Karpas-422 (cell line): ENCODE measurements around the gene GGA3. TPM values are rescaled to one million over a fixed set of nuclear protein-coding genes. Genes with fewer than 3 reads are reported as not detected.

Experiments used
- DNase-seq: peaks from one replicate; pipeline ENCODE4 v3.0.0-alpha.2; 2015
- H2AFZ ChIP-seq: fragments of 200-600 bp; sonication (generic); 2 replicates; pipeline ENCODE4 v1.6.1; 2014; ENCODE audit warnings: antibody characterized with exemption, low read length, mixed read lengths
- H3K27ac ChIP-seq: fragments of 200-600 bp; sonication (generic); 2 replicates; pipeline ENCODE4 v1.5.1; 2014; ENCODE audit warnings: mild to moderate bottlenecking, low read length, moderate library complexity
- H3K27me3 ChIP-seq: fragments of 200-600 bp; sonication (generic); 2 replicates; pipeline ENCODE4 v1.6.1; 2014; ENCODE audit warnings: low read length, mixed read lengths
- H3K36me3 ChIP-seq: fragments of 200-600 bp; sonication (generic); 2 replicates; pipeline ENCODE4 v1.6.1; 2014; ENCODE audit warnings: low read length, mixed read lengths; ENCODE audit not compliant: insufficient read depth
- H3K4me1 ChIP-seq: fragments of 200-600 bp; sonication (generic); 2 replicates; pipeline ENCODE4 v1.6.1; 2014; ENCODE audit warnings: mild to moderate bottlenecking, low read length, mixed read lengths
- H3K4me2 ChIP-seq: fragments of 200-600 bp; sonication (generic); 2 replicates; pipeline ENCODE4 v1.6.1; 2014; ENCODE audit warnings: low read length, low read depth, mild to moderate bottlenecking; ENCODE audit not compliant: poor library complexity, severe bottlenecking
- H3K4me3 ChIP-seq: fragments of 200-600 bp; sonication (generic); 2 replicates; pipeline ENCODE4 v1.5.1; 2014; ENCODE audit warnings: mild to moderate bottlenecking, antibody characterized with exemption, low read length, mixed read lengths
- H3K79me2 ChIP-seq: fragments of 200-600 bp; sonication (generic); 2 replicates; pipeline ENCODE4 v1.6.1; 2014; ENCODE audit warnings: mild to moderate bottlenecking, low read length, mixed read lengths
- H3K9ac ChIP-seq: fragments of 200-600 bp; sonication (generic); 2 replicates; pipeline ENCODE4 v1.6.0; 2014; ENCODE audit warnings: low read length
- H3K9me2 ChIP-seq: fragments of 200-600 bp; sonication (generic), shearing (Covaris generic); replicated peaks from 2 replicates; pipeline ENCODE4 v1.6.0; 2014; ENCODE audit warnings: mild to moderate bottlenecking, low read length, moderate library complexity; ENCODE audit not compliant: insufficient read depth
- H3K9me3 ChIP-seq: fragments of 300-700, 200-600 bp; sonication (generic); 2 replicates; pipeline ENCODE4 v1.6.1; 2014; ENCODE audit warnings: low read length, mixed read lengths
- H4K20me1 ChIP-seq: fragments of 200-600 bp; sonication (generic); 2 replicates; pipeline ENCODE4 v1.6.1; 2014; ENCODE audit warnings: mild to moderate bottlenecking, antibody characterized with exemption, low read length, low read depth; ENCODE audit not compliant: insufficient read depth
- total RNA-seq: library from RNA; depleted of rRNA; stranded (reverse); fragments of >200 nt; shearing (Covaris generic); gene quantifications from 2 replicates; pipeline ENCODE4 v1.2.3, GENCODE V29; 2014; ENCODE audit warnings: low replicate concordance

The GGA3 gene
- total RNA-seq, 1 experiment from 2014 or later, result 23.4 TPM

- H3K27me3 ChIP-seq, result no peaks in the 10 kb centered on the region
- no peak overlapping the region for H2AFZ ChIP-seq
- peaks cover 12% of the 10 kb centered on the region for H3K4me1 ChIP-seq
- no peaks in the 10 kb centered on the region for H3K9me3 ChIP-seq
- no peak overlapping the region for H3K4me3 ChIP-seq
- DNase-seq, result no peak
- no peaks in the 10 kb centered on the region for H4K20me1 ChIP-seq
- no peak overlapping the region for H3K27ac ChIP-seq
- H3K9me2 ChIP-seq, result no peaks in the 10 kb centered on the region
- no peak overlapping the region for H3K9ac ChIP-seq
- peaks cover 2% of the 10 kb centered on the region for H3K79me2 ChIP-seq
- peaks cover 26% of the 10 kb centered on the region for H3K36me3 ChIP-seq
- no peak overlapping the region for H3K4me2 ChIP-seq
Observed at GRCh38 chr17:75277664-75278071, 16.3 kb upstream of the GGA3 start.

GRCh38 chr17:75273977-75274708 is 12.7 kb upstream of the GGA3 start:
- H3K4me3 ChIP-seq, result no peak overlapping the region
- peaks cover 20% of the 10 kb centered on the region for H3K79me2 ChIP-seq
- H3K4me2 ChIP-seq, result no peak overlapping the region
- H2AFZ ChIP-seq, result no peak overlapping the region
- H3K4me1 ChIP-seq, result peaks cover 29% of the 10 kb centered on the region
- no peak overlapping the region for H3K9ac ChIP-seq
- no peaks in the 10 kb centered on the region for H3K27me3 ChIP-seq
- no peaks in the 10 kb centered on the region for H4K20me1 ChIP-seq
- no peaks in the 10 kb centered on the region for H3K9me3 ChIP-seq
- peaks cover 20% of the 10 kb centered on the region for H3K36me3 ChIP-seq
- H3K9me2 ChIP-seq, result no peaks in the 10 kb centered on the region
- no peak overlapping the region for H3K27ac ChIP-seq
- DNase-seq, result peak; percentile 37

- Histone ChIP-seq H3K9me3 (no peaks in the 10 kb centered on the region), H3K9ac (peak overlapping the region; percentile 94), H3K36me3 (peaks cover 20% of the 10 kb centered on the region), H3K27me3 (no peaks in the 10 kb centered on the region), H3K79me2 (peaks cover 20% of the 10 kb centered on the region), H4K20me1 (no peaks in the 10 kb centered on the region), H2AFZ (no peak overlapping the region), H3K4me3 (peak overlapping the region; percentile 97), H3K4me2 (peak overlapping the region; percentile 94), H3K4me1 (peaks cover 33% of the 10 kb centered on the region), H3K9me2 (no peaks in the 10 kb centered on the region), H3K27ac (peak overlapping the region; percentile 70; the same call in 1 of the 2 replicates)
- no peak for DNase-seq
Observed at GRCh38 chr17:75272848-75273184, 11.4 kb upstream of the GGA3 start.

GRCh38 chr17:75271955-75272847 is 10.8 kb upstream of the GGA3 start:
- Histone ChIP-seq H3K4me1 (peaks cover 33% of the 10 kb centered on the region), H3K79me2 (peaks cover 20% of the 10 kb centered on the region), H3K9me2 (no peaks in the 10 kb centered on the region), H3K4me2 (peak overlapping the region; percentile 94), H3K9ac (peak overlapping the region; percentile 94), H3K27ac (peak overlapping the region; percentile 70), H3K36me3 (peaks cover 16% of the 10 kb centered on the region), H3K9me3 (no peaks in the 10 kb centered on the region), H3K27me3 (no peaks in the 10 kb centered on the region), H4K20me1 (no peaks in the 10 kb centered on the region), H2AFZ (peak overlapping the region; percentile 59; the same call in 1 of the 2 replicates), H3K4me3 (peak overlapping the region; percentile 97)
- DNase-seq, result peak; percentile 84

- peak overlapping the region; percentile 59; the same call in 1 of the 2 replicates for H2AFZ ChIP-seq
Observed at GRCh38 chr17:75271233-75271954, 10.0 kb upstream of the GGA3 start.

GRCh38 chr17:75270966-75271232 is 9.5 kb upstream of the GGA3 start, which contains the start of gene MIF4GD:
Gene MIF4GD, minus strand, starts transcription at chr17:75271231. Its CDS starts 1,036 bp downstream, at chr17:75270195.
- H3K36me3 ChIP-seq, result peaks cover 14% of the 10 kb centered on the region
- H3K4me1 ChIP-seq, result peaks cover 33% of the 10 kb centered on the region
- DNase-seq, result no peak
- H3K4me3 ChIP-seq, result peak within 1 kb of the TSS; percentile 98
- peak within 1 kb of the TSS; percentile 98 for H3K9ac ChIP-seq
- no peaks in the 10 kb centered on the region for H3K9me2 ChIP-seq
- no peaks in the 10 kb centered on the region for H3K9me3 ChIP-seq
- H3K27ac ChIP-seq, result peak within 1 kb of the TSS; percentile 70
- no peaks in the 10 kb centered on the region for H3K27me3 ChIP-seq
- H3K79me2 ChIP-seq, result peaks cover 20% of the 10 kb centered on the region
- no peaks in the 10 kb centered on the region for H4K20me1 ChIP-seq
- peak within 1 kb of the TSS; percentile 94 for H3K4me2 ChIP-seq
- H2AFZ ChIP-seq, result peak within 1 kb of the TSS; percentile 84

More at GRCh38 chr17:75271233-75271954, 10.0 kb upstream of the GGA3 start:
- Histone ChIP-seq H3K4me3 (peak overlapping the region; percentile 97), H3K9me2 (no peaks in the 10 kb centered on the region), H3K27me3 (no peaks in the 10 kb centered on the region), H3K4me2 (peak overlapping the region; percentile 94), H3K9ac (peak overlapping the region; percentile 94), H4K20me1 (no peaks in the 10 kb centered on the region), H3K79me2 (peaks cover 20% of the 10 kb centered on the region), H3K4me1 (peaks cover 33% of the 10 kb centered on the region), H3K27ac (peak overlapping the region; percentile 70), H3K36me3 (peaks cover 12% of the 10 kb centered on the region), H3K9me3 (no peaks in the 10 kb centered on the region)
- DNase-seq, result peak; percentile 96

GRCh38 chr17:75270218-75270965 is 9.0 kb upstream of the GGA3 start:
- Histone ChIP-seq H3K4me1 (peaks cover 33% of the 10 kb centered on the region), H3K79me2 (peaks cover 20% of the 10 kb centered on the region), H2AFZ (peak overlapping the region; percentile 84), H3K4me3 (peak overlapping the region; percentile 98), H3K27me3 (no peaks in the 10 kb centered on the region), H3K4me2 (peak overlapping the region; percentile 86), H3K27ac (peak overlapping the region; percentile 70), H3K9me3 (no peaks in the 10 kb centered on the region), H4K20me1 (no peaks in the 10 kb centered on the region), H3K9me2 (no peaks in the 10 kb centered on the region), H3K9ac (peak overlapping the region; percentile 98), H3K36me3 (peaks cover 17% of the 10 kb centered on the region)
- DNase-seq, result peak; percentile 84
